GM23338 (cell line): ENCODE measurements around the gene TPMT. TPM values are rescaled to one million over a fixed set of nuclear protein-coding genes. Genes with fewer than 3 reads are reported as not detected.

Source experiments
- ATAC-seq: fragments of 200-7000 bp; cut with Tn5 transposase; 3 replicates; pipeline ENCODE4 v1.9.1; 2020
- DNase-seq: peaks from one replicate; pipeline ENCODE4 v3.0.0-alpha.2; 2015; ENCODE audit warnings: low spot score
- H2AFZ ChIP-seq: fragments of 200-600 bp; sonication (generic); 2 replicates; pipeline ENCODE4 v1.8.0; 2016; ENCODE audit warnings: antibody characterized with exemption, mild to moderate bottlenecking, moderate library complexity
- H3F3A ChIP-seq: fragments of 200-600 bp; sonication (generic); replicated peaks from 2 replicates; pipeline ENCODE4 v1.8.0; 2017; ENCODE audit warnings: antibody characterized with exemption, mixed run types, low read depth
- H3K27ac ChIP-seq: fragments of 200-600 bp; sonication (generic); 2 replicates; pipeline ENCODE4 v1.6.1; 2016; ENCODE audit warnings: low read depth
- H3K27me3 ChIP-seq: fragments of 200-600 bp; sonication (generic); 2 replicates; pipeline ENCODE4 v1.8.0; 2016; ENCODE audit warnings: mild to moderate bottlenecking, mixed run types, moderate library complexity; ENCODE audit not compliant: insufficient read depth
- H3K36me3 ChIP-seq: fragments of 200-600 bp; sonication (generic); 2 replicates; pipeline ENCODE4 v1.8.0; 2016; ENCODE audit warnings: mild to moderate bottlenecking; ENCODE audit not compliant: insufficient read depth
- H3K4me1 ChIP-seq: fragments of 200-600 bp; sonication (generic); 2 replicates; pipeline ENCODE4 v1.8.0; 2016; ENCODE audit warnings: mild to moderate bottlenecking, moderate library complexity; ENCODE audit not compliant: insufficient read depth
- H3K4me2 ChIP-seq: fragments of 200-600 bp; sonication (generic); 2 replicates; pipeline ENCODE4 v1.7.1; 2017; ENCODE audit warnings: mixed run types
- H3K4me3 ChIP-seq: fragments of 200-600 bp; sonication (generic); 2 replicates; pipeline ENCODE4 v1.6.1; 2016; ENCODE audit warnings: mixed run types
- H3K79me2 ChIP-seq: fragments of 200-600 bp; sonication (generic); replicated peaks from 2 replicates; pipeline ENCODE4 v1.8.0; 2017; ENCODE audit warnings: mild to moderate bottlenecking; ENCODE audit not compliant: insufficient read depth
- H3K9me2 ChIP-seq: fragments of 200-600 bp; sonication (generic); 2 replicates; pipeline ENCODE4 v1.8.0; 2017; ENCODE audit not compliant: insufficient read depth
- H4K20me1 ChIP-seq: fragments of 200-600 bp; sonication (generic); replicated peaks from 2 replicates; pipeline ENCODE4 v1.8.0; 2017; ENCODE audit warnings: mild to moderate bottlenecking; ENCODE audit not compliant: insufficient read depth
- H3K27ac Mint-ChIP-seq: 2 replicates; pipeline ENCODE4 v1.8.0; 2020; ENCODE audit warnings: inconsistent platforms, mild to moderate bottlenecking, moderate library complexity, mixed read lengths
- H3K27me3 Mint-ChIP-seq: 3 replicates; pipeline ENCODE4 v1.8.0; 2022; ENCODE audit warnings: low read depth, mild to moderate bottlenecking, moderate library complexity, mixed read lengths, inconsistent platforms; ENCODE audit not compliant: insufficient read depth, poor library complexity
- H3K36me3 Mint-ChIP-seq: 3 replicates; pipeline ENCODE4 v1.8.0; 2021; ENCODE audit warnings: low read depth, mild to moderate bottlenecking, inconsistent platforms, moderate library complexity, mixed read lengths
- H3K4me1 Mint-ChIP-seq: 3 replicates; pipeline ENCODE4 v1.8.0; 2020; ENCODE audit warnings: mild to moderate bottlenecking, inconsistent platforms, mixed read lengths
- H3K4me3 Mint-ChIP-seq: 3 replicates; pipeline ENCODE4 v1.8.0; 2021; ENCODE audit warnings: moderate library complexity, mild to moderate bottlenecking, inconsistent platforms, mixed read lengths
- H3K9me3 Mint-ChIP-seq: 3 replicates; pipeline ENCODE4 v1.8.0; 2020; ENCODE audit warnings: moderate library complexity, mild to moderate bottlenecking, inconsistent platforms, mixed read lengths
- CREB1 ChIP-seq: fragments of 250-450 bp; sonication (Bioruptor Pico); IDR thresholded peaks from 2 replicates; pipeline ENCODE4 v1.5.0; 2020; ENCODE audit warnings: low read depth, mild to moderate bottlenecking, moderate library complexity
- CTCF ChIP-seq, 2 experiments: fragments of 200-600 bp in 1 of 2; sonication (generic) in 1 of 2; conservative IDR thresholded peaks; 2 replicates each; pipeline versions ENCODE4 v1.5.1 to v1.6.1; 2016 to 2017; ENCODE audit warnings: antibody characterized with exemption in 2 of 2, low read depth in 2 of 2, mild to moderate bottlenecking in 2 of 2, moderate library complexity in 1 of 2
- ETS1 ChIP-seq: IDR thresholded peaks from 2 replicates; pipeline ENCODE4 v1.6.1; 2016; ENCODE audit warnings: antibody characterized with exemption
- EZH2 ChIP-seq: fragments of 200-600 bp; sonication (generic); IDR thresholded peaks from one replicate; pipeline ENCODE4 v1.8.0; 2017; ENCODE audit warnings: antibody characterized with exemption, mild to moderate bottlenecking, low read depth; ENCODE audit not compliant: unreplicated experiment
- EZH2phosphoT487 ChIP-seq: fragments of 200-600 bp; sonication (generic); IDR thresholded peaks from one replicate; pipeline ENCODE4 v1.8.1; 2018; ENCODE audit warnings: antibody characterized with exemption; ENCODE audit not compliant: unreplicated experiment
- JUNB ChIP-seq: IDR thresholded peaks from one replicate; pipeline ENCODE4 v1.6.1; 2016; ENCODE audit warnings: antibody characterized with exemption; ENCODE audit not compliant: unreplicated experiment
- NANOG ChIP-seq: IDR thresholded peaks from 2 replicates; pipeline ENCODE4 v1.6.1; 2016; ENCODE audit warnings: antibody characterized with exemption, borderline replicate concordance
- POLR2AphosphoS5 ChIP-seq: IDR thresholded peaks from 2 replicates; pipeline ENCODE4 v1.6.1; 2016; ENCODE audit warnings: antibody characterized with exemption, low read depth
- REST ChIP-seq: IDR thresholded peaks from one replicate; pipeline ENCODE4 v1.6.1; 2018; ENCODE audit warnings: antibody characterized with exemption; ENCODE audit not compliant: unreplicated experiment
- STAT1 ChIP-seq: IDR thresholded peaks from one replicate; pipeline ENCODE4 v1.6.1; 2016; ENCODE audit warnings: antibody characterized with exemption; ENCODE audit not compliant: unreplicated experiment
- ZNF114 ChIP-seq: fragments of 250-450 bp; sonication (Bioruptor Pico); IDR thresholded peaks from 2 replicates; pipeline ENCODE4 v1.5.0; 2020; ENCODE audit warnings: mild to moderate bottlenecking, moderate library complexity
- ZNF331 ChIP-seq: fragments of 250-450 bp; sonication (Bioruptor Pico); IDR thresholded peaks from 2 replicates; pipeline ENCODE4 v1.5.0; 2020; ENCODE audit warnings: low read depth, mild to moderate bottlenecking, moderate library complexity
- ZNF462 ChIP-seq: fragments of 250-450 bp; sonication (Bioruptor Pico); IDR thresholded peaks from 2 replicates; pipeline ENCODE4 v1.5.0; 2020; ENCODE audit warnings: mild to moderate bottlenecking, moderate library complexity
- polyA plus RNA-seq: library from polyadenylated mRNA; unstranded; fragments of >200 nt; fragmentation: Nextera tagmentation; extraction: Ambion mirVana; gene quantifications from 2 replicates; pipeline ENCODE4 v1.2.1, GENCODE V29; 2016
- total RNA-seq: library from RNA; depleted of rRNA; stranded (reverse); fragments of >200 nt; shearing (Covaris generic); gene quantifications from 2 replicates; pipeline ENCODE4 v1.2.3, GENCODE V29; 2014

Gene TPMT
- total and polyA plus RNA-seq, 2 experiments from 2014 or later: 19.5 to 21.6 TPM

GRCh38 chr6:18153311-18153703 lies 1.6 kb downstream of the TPMT start:
- DNase-seq: no peak
- Mint-ChIP-seq H3K27me3 (peaks cover 7% of the 10 kb centered on the region), H3K4me3 (no peak overlapping the region; the same call in 2 of the 3 replicates), H3K36me3 (peaks cover 7% of the 10 kb centered on the region; the same call in 1 of the 3 replicates), H3K27ac (no peak overlapping the region), H3K4me1 (peaks cover 16% of the 10 kb centered on the region), H3K9me3 (no peaks in the 10 kb centered on the region)
- Histone ChIP-seq H4K20me1 (no peaks in the 10 kb centered on the region), H3K36me3 (no peaks in the 10 kb centered on the region), H3K79me2 (peaks cover 7% of the 10 kb centered on the region; the same call in 1 of the 2 replicates), H3K27me3 (no peaks in the 10 kb centered on the region), H3K9me2 (no peaks in the 10 kb centered on the region), H3K4me1 (peaks cover 17% of the 10 kb centered on the region), H3K4me2 (peak overlapping the region; percentile 91), H3K27ac (no peak overlapping the region), H3F3A (no peaks in the 10 kb centered on the region), H2AFZ (no peak overlapping the region), H3K4me3 (peak overlapping the region; percentile 66; the same call in 1 of the 2 replicates)
- no peak for ATAC-seq
- no peak for TF ChIP-seq POLR2AphosphoS5
- TF ChIP-seq JUNB: no peak
- TF ChIP-seq ZNF462 (CRISPR knock-in tag): no peak
- TF ChIP-seq ZNF331: no peak
- TF ChIP-seq REST: no peak
- no peak for TF ChIP-seq ZNF114 (CRISPR knock-in tag)
- TF ChIP-seq CTCF (conservative IDR thresholded peaks at IDR 0.05; ENCODE audit: low read depth in 2 of 2): no peak
- no peak for TF ChIP-seq CREB1
- no peak for TF ChIP-seq STAT1
- no peak for TF ChIP-seq EZH2
- TF ChIP-seq EZH2phosphoT487: no peak
- TF ChIP-seq ETS1: no peak
- no peak for TF ChIP-seq NANOG
